Neural progenitor cell (in vitro differentiated cells): ENCODE measurements around the gene LUZP1.

ENCODE experiments used
- EZH2 ChIP-seq: fragments of 200-600 bp; sonication (generic); IDR thresholded peaks from 2 replicates; pipeline ENCODE4 v1.6.1; 2017; ENCODE audit warnings: antibody characterized with exemption, mild to moderate bottlenecking, moderate library complexity
- TF ChIP-seq, protein P1 (sequence below): fragments of 200-600 bp; sonication (generic); IDR thresholded peaks from 2 replicates; pipeline ENCODE4 v1.5.1; 2017; ENCODE audit warnings: antibody characterized with exemption, mild to moderate bottlenecking

DNA sequence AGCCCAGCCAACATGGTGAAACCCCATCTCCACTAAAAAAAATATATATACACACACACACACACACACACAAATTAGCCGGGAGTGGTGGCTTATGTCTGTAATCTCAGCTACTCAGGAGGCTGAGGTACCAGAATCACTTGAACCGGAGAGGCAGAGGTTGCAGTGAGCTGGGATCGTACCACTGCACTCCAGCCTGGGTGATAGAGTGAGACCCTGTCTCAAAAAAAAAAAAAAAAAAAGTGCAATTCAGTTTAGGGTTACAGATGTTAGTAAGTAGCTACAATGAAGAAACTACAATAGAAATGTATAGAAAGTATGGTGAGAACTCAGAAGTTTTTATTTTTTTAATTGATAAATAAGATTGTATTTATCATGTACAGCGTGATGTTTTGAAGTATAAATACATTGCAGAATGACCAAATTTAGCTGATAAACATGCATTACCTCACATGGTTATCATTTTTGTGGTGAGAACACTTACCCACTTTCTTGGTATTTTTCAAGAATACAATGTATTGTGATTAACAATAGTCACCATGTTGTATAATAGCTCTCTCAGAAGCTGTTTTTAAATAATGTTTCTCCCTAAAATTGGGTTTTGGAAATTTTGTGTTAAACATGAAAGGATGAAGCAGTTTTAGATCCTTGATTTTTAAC, 131.4 kb downstream of the LUZP1 start:
- TF ChIP-seq, protein P1, sequence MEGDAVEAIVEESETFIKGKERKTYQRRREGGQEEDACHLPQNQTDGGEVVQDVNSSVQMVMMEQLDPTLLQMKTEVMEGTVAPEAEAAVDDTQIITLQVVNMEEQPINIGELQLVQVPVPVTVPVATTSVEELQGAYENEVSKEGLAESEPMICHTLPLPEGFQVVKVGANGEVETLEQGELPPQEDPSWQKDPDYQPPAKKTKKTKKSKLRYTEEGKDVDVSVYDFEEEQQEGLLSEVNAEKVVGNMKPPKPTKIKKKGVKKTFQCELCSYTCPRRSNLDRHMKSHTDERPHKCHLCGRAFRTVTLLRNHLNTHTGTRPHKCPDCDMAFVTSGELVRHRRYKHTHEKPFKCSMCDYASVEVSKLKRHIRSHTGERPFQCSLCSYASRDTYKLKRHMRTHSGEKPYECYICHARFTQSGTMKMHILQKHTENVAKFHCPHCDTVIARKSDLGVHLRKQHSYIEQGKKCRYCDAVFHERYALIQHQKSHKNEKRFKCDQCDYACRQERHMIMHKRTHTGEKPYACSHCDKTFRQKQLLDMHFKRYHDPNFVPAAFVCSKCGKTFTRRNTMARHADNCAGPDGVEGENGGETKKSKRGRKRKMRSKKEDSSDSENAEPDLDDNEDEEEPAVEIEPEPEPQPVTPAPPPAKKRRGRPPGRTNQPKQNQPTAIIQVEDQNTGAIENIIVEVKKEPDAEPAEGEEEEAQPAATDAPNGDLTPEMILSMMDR = no peak
- no peak for TF ChIP-seq EZH2
